ENCODE results near the gene FOXB2.

- TF ChIP-seq POLR2A (IDR thresholded peaks at IDR 0.05) = no peak
- TF ChIP-seq, protein P1, sequence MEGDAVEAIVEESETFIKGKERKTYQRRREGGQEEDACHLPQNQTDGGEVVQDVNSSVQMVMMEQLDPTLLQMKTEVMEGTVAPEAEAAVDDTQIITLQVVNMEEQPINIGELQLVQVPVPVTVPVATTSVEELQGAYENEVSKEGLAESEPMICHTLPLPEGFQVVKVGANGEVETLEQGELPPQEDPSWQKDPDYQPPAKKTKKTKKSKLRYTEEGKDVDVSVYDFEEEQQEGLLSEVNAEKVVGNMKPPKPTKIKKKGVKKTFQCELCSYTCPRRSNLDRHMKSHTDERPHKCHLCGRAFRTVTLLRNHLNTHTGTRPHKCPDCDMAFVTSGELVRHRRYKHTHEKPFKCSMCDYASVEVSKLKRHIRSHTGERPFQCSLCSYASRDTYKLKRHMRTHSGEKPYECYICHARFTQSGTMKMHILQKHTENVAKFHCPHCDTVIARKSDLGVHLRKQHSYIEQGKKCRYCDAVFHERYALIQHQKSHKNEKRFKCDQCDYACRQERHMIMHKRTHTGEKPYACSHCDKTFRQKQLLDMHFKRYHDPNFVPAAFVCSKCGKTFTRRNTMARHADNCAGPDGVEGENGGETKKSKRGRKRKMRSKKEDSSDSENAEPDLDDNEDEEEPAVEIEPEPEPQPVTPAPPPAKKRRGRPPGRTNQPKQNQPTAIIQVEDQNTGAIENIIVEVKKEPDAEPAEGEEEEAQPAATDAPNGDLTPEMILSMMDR (IDR thresholded peaks at IDR 0.05) = no peak
These were observed 553 bp upstream of the FOXB2 start for GRCh38 chr9:77018969-77019235.
